ENCODE measurements around the gene FOXI1.
"Not testable (repeated sequence)": the region's sequence is repeated elsewhere in the genome, so short reads cannot be mapped to it uniquely, and the experiment has no call there.

FOXI1 gene

GRCh38 chr5:170094329-170094728 lies 11.4 kb upstream of the FOXI1 start:
- not testable (repeated sequence) for DNase-seq

GRCh38 chr5:170095646-170096045 lies 10.1 kb upstream of the FOXI1 start:
- no peak for DNase-seq

GRCh38 chr5:170097934-170098333 lies 7.8 kb upstream of the FOXI1 start:
- no peak for DNase-seq

GRCh38 chr5:170100066-170100943 lies 5.4 kb upstream of the FOXI1 start:
- DNase-seq, result no peak

GRCh38 chr5:170103447-170103846 lies 2.2 kb upstream of the FOXI1 start:
- no peak for DNase-seq

GRCh38 chr5:170104299-170104698 lies 1.4 kb upstream of the FOXI1 start:
- DNase-seq, result no peak

GRCh38 chr5:170104710-170105109 lies 987 bp upstream of the FOXI1 start:
- no peak for DNase-seq

- no peak for DNase-seq
These were observed 2.0 kb downstream of the FOXI1 start for GRCh38 chr5:170107674-170108073.

- no peak for DNase-seq
These were observed 2.6 kb downstream of the FOXI1 start for GRCh38 chr5:170108266-170108785.

- no peak for DNase-seq
These were observed 3.6 kb downstream of the FOXI1 start for GRCh38 chr5:170109059-170110031.

GRCh38 chr5:170110403-170111087 lies 4.8 kb downstream of the FOXI1 start:
- no peak for DNase-seq

GRCh38 chr5:170111088-170111785 lies 5.5 kb downstream of the FOXI1 start:
- DNase-seq, result no peak

GRCh38 chr5:170112876-170113521 lies 7.3 kb downstream of the FOXI1 start:
- DNase-seq, result no peak

- no peak for DNase-seq
These were observed 7.8 kb downstream of the FOXI1 start for GRCh38 chr5:170113522-170113900.

- DNase-seq, result no peak
These were observed 8.6 kb downstream of the FOXI1 start for GRCh38 chr5:170114271-170114670.

GRCh38 chr5:170115925-170116324 lies 10.2 kb downstream of the FOXI1 start:
- no peak for DNase-seq

- DNase-seq, result no peak
These were observed 12.0 kb downstream of the FOXI1 start for GRCh38 chr5:170117736-170118135.

GRCh38 chr5:170120576-170120975 lies 14.9 kb downstream of the FOXI1 start:
- no peak for DNase-seq

- no peak for DNase-seq
These were observed 15.6 kb downstream of the FOXI1 start for GRCh38 chr5:170121321-170121720.

GRCh38 chr5:170126061-170126460 lies 20.4 kb downstream of the FOXI1 start:
- DNase-seq, result no peak

GRCh38 chr5:170126626-170127025 lies 20.9 kb downstream of the FOXI1 start:
- DNase-seq, result no peak

GRCh38 chr5:170131235-170131634 lies 25.5 kb downstream of the FOXI1 start:
- DNase-seq, result no peak
